Omental fat pad (tissue), 4 donors: Measurements from ENCODE around the gene PSMC3IP. TPM values are rescaled to one million over a fixed set of nuclear protein-coding genes. Genes with fewer than 3 reads are reported as not detected.
A peak's percentile ranks its signal among the peaks of the same experiment; 100 is the strongest.
"Not testable (repeated sequence)": the region's sequence is repeated elsewhere in the genome, so short reads cannot be mapped to it uniquely, and the experiment has no call there.

Experiments
- ATAC-seq: fragments of 150-250 bp; one replicate; pipeline ENCODE4 v1.9.1; 2016; ENCODE audit warnings: mild to moderate bottlenecking, moderate library complexity; ENCODE audit not compliant: low FRiP score
- DNase-seq: peaks from one replicate; pipeline ENCODE4 v3.0.0-alpha.2; 2019; ENCODE audit warnings: low spot score
- total RNA-seq, 4 donors: library from RNA; depleted of rRNA; stranded (reverse); fragments of >200 nt; gene quantifications; one replicate each; pipeline ENCODE4 v1.1.0, GENCODE V29; 2016
- TF ChIP-seq, protein P1 (sequence below), 3 donors: fragments of 450-650 bp; IDR thresholded peaks; one replicate each; pipeline ENCODE4 v1.5.1; 2016 to 2017; ENCODE audit warnings: antibody characterized with exemption in 3 of 3, mild to moderate bottlenecking in 3 of 3, moderate library complexity in 2 of 3

PSMC3IP gene
- total RNA-seq, 4 donors from 2014 or later, result 1.7 to 4.7 (median 3.3) TPM

DNA sequence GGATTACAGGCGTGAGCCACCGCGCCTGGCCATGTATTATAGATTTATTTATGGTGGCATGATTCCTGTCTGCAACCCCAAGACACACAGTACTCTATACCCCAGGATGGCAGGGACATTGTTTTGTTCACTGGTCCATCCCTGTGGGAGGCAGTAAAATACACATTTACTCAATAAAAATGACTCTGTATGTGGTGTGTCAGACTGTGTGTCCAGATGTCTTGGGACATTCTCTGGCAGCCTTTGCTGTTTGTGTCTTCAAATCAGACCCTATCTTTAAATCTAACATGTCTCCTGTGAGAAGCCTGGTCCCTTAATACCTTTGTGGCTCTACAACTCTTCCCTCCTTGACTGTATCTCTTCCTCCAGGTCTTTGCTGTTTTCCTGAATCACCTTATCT, 17.3 kb downstream of the PSMC3IP start:
- DNase-seq, result no peak
- TF ChIP-seq, protein P1, sequence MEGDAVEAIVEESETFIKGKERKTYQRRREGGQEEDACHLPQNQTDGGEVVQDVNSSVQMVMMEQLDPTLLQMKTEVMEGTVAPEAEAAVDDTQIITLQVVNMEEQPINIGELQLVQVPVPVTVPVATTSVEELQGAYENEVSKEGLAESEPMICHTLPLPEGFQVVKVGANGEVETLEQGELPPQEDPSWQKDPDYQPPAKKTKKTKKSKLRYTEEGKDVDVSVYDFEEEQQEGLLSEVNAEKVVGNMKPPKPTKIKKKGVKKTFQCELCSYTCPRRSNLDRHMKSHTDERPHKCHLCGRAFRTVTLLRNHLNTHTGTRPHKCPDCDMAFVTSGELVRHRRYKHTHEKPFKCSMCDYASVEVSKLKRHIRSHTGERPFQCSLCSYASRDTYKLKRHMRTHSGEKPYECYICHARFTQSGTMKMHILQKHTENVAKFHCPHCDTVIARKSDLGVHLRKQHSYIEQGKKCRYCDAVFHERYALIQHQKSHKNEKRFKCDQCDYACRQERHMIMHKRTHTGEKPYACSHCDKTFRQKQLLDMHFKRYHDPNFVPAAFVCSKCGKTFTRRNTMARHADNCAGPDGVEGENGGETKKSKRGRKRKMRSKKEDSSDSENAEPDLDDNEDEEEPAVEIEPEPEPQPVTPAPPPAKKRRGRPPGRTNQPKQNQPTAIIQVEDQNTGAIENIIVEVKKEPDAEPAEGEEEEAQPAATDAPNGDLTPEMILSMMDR (IDR thresholded peaks at IDR 0.05), result no peak
- ATAC-seq, result no peak

DNA sequence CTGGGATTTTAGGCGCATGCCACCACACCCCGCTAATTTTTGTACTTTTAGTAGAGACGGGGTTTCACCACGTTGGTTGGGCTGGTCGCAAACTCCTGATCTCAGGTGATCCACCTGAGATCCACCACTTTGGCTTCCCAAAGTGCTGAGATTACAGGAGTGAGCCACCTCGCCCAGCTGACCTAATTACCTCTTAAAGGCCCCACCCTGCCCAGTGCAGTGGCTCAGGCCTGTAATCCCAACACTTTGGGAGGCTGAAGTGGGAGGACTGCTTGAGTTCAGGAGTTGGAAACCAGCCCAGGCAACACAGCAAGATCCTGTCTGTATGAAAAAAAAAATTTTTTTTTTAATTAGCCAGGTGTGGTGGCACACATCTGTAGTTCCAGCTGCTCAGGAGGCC, 18.5 kb downstream of the PSMC3IP start:
- DNase-seq (no peak), ATAC-seq (no peak)
- TF ChIP-seq, protein P1 (IDR thresholded peaks at IDR 0.05), result no peak

- not testable (repeated sequence) for ATAC-seq, DNase-seq
Measured at GRCh38 chr17:42555961-42556617, 21.4 kb downstream of the PSMC3IP start.

- DNase-seq (no peak), ATAC-seq (no peak)
- TF ChIP-seq, protein P1 (IDR thresholded peaks at IDR 0.05), result no peak
Measured at GRCh38 chr17:42555122-42555622, 22.4 kb downstream of the PSMC3IP start.

GRCh38 chr17:42554250-42555121, 23.0 kb downstream of the PSMC3IP start:
- TF ChIP-seq, protein P1 (IDR thresholded peaks at IDR 0.05), result no peak
- ATAC-seq, result peak; percentile 69
- no peak for DNase-seq

GRCh38 chr17:42553866-42554249, 23.7 kb downstream of the PSMC3IP start:
- TF ChIP-seq, protein P1 (IDR thresholded peaks at IDR 0.05), result no peak
- DNase-seq (no peak), ATAC-seq (peak; percentile 12)

GRCh38 chr17:42553161-42553818, 24.2 kb downstream of the PSMC3IP start:
- TF ChIP-seq, protein P1 (IDR thresholded peaks at IDR 0.05), result no peak
- ATAC-seq, result no peak
- no peak for DNase-seq

DNA sequence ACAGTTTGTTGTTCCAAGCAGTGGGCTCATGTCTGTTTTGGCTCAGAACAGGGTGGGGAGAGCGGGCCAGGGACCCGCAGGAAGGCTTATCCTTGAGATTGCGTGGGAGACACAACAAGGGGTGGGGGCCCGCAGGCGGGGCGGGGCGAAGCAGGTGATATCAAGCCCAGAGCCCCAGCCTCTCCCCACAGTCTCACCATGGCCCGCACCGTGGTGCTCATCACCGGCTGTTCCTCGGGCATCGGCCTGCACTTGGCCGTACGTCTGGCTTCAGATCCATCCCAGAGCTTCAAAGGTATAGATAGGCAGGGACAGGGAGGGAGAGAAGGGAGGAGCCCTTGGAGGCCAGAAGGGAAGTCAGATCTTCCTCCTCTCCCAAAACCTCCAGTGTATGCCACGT, 24.8 kb downstream of the PSMC3IP start, which contains the start of gene HSD17B1:
HSD17B1 (plus strand) TSS at position 188 of the 400 bp plus-strand sequence; CDS start at position 199, 11 bp downstream.
- not testable (repeated sequence) for ATAC-seq, DNase-seq
